Prostate gland (tissue), 2 donors: ENCODE results near the gene TRAF4. TPM values are rescaled to one million over a fixed set of nuclear protein-coding genes. Genes with fewer than 3 reads are reported as not detected.

Experiments used
- DNase-seq: peaks from one replicate; pipeline ENCODE4 v3.0.0-alpha.2; 2019; ENCODE audit warnings: low spot score
- H3K27ac ChIP-seq, 2 donors: fragments of 200-600 bp; sonication (generic); 2 replicates each; pipeline ENCODE4 v1.5.1; 2017 to 2019
- H3K27me3 ChIP-seq: fragments of 200-600 bp; sonication (generic); replicated peaks from 2 replicates; pipeline ENCODE4 v1.5.1; 2019; ENCODE audit not compliant: insufficient read depth
- H3K36me3 ChIP-seq, 2 donors: fragments of 200-600 bp; sonication (generic); 1 replicate in 1 of 2; 2 replicates in 1 of 2; pipeline versions ENCODE4 v1.5.1 to v1.8.1; 2017 to 2019
- H3K4me1 ChIP-seq: fragments of 200-600 bp; sonication (generic); replicated peaks from 2 replicates; pipeline ENCODE4 v1.5.1; 2019
- H3K4me3 ChIP-seq, 2 donors: fragments of 200-600 bp; sonication (generic); 2 replicates each; pipeline ENCODE4 v1.5.1; 2017 to 2019
- H3K9me3 ChIP-seq: fragments of 200-600 bp; sonication (generic); 2 replicates; pipeline ENCODE4 v1.5.1; 2017
- CTCF ChIP-seq, 4 experiments: fragments of 200-600 bp in 2 of 4; fragments of 450-650 bp in 2 of 4; sonication (generic) in 2 of 4; IDR thresholded peaks; 1 replicate in 3 of 4; 2 replicates in 1 of 4; pipeline ENCODE4 v1.5.1; 2016 to 2019; ENCODE audit warnings: antibody characterized with exemption in 4 of 4, mild to moderate bottlenecking in 2 of 4, moderate library complexity in 2 of 4
- POLR2A ChIP-seq: fragments of 450-650 bp; IDR thresholded peaks from one replicate; pipeline ENCODE4 v1.6.1; 2016; ENCODE audit warnings: antibody characterized with exemption, mild to moderate bottlenecking
- POLR2AphosphoS5 ChIP-seq: sonication (generic); formaldehyde crosslinking; IDR thresholded peaks from one replicate; pipeline ENCODE4 v1.6.1; 2017; ENCODE audit warnings: antibody characterized with exemption
- WGBS: methylation state at CpG from one replicate; pipeline ENCODE4 v1.1.5; 2018; 5-methylcytosine and 5-hydroxymethylcytosine counted together
- intact Hi-C: fragments of 100-400 bp; cut with DNase I; formaldehyde crosslinking; loops from one replicate; pipeline ENCODE4 v1.14.2; 2022
- total RNA-seq, 2 donors: library from RNA; depleted of rRNA; stranded (reverse); fragments of >200 nt; gene quantifications; one replicate each; pipeline ENCODE4 v1.1.0, GENCODE V29; 2016

TRAF4 gene
- total RNA-seq, 2 donors from 2014 or later, result 43.1 to 59.8 TPM

- Histone ChIP-seq H3K4me1 (peaks cover 26% of the 10 kb centered on the region), H3K9me3 (no peaks in the 10 kb centered on the region), H3K27ac (peak overlapping the region; percentile 68 to 99), H3K27me3 (no peaks in the 10 kb centered on the region), H3K4me3 (no peak overlapping the region), H3K36me3 (peaks cover 5% of the 10 kb centered on the region in 2 donors)
- peak; percentile 16 for TF ChIP-seq POLR2A
- peak; percentile 92 for TF ChIP-seq POLR2AphosphoS5
- TF ChIP-seq CTCF (IDR thresholded peaks at IDR 0.05), result peak; percentile 98 to 100 (median 99)
- DNase-seq, result peak; percentile 95
- intact Hi-C loops, result loop anchor here (2.0 kb wide), 1 partner anchor 24 kb away; the partner anchor contains the start of gene TLCD1
- WGBS, result 19% methylated on average over 20 of the region's 20 CpGs
These were observed 6.6 kb downstream of the TRAF4 start for GRCh38 chr17:28750178-28751047.

GRCh38 chr17:28751600-28752366 is 8.0 kb downstream of the TRAF4 start:
- Histone ChIP-seq H3K27me3 (no peaks in the 10 kb centered on the region), H3K9me3 (no peaks in the 10 kb centered on the region), H3K4me1 (peaks cover 13% of the 10 kb centered on the region), H3K27ac (no peak overlapping the region), H3K36me3 (peaks cover 5% of the 10 kb centered on the region in 2 donors), H3K4me3 (no peak overlapping the region)
- intact Hi-C loops, result loop anchor here (2.0 kb wide), 1 partner anchor 25 kb away; the partner anchor contains the start of gene TLCD1
- DNase-seq, result no peak
- TF ChIP-seq POLR2AphosphoS5 (no peak), POLR2A (no peak), CTCF (IDR thresholded peaks at IDR 0.05) (no peak)
- WGBS, result 87% methylated on average over 10 of the region's 10 CpGs

- peaks cover 3% of the 10 kb centered on the region for H3K4me1 ChIP-seq
- TF ChIP-seq CTCF (IDR thresholded peaks at IDR 0.05) (no peak), POLR2A (no peak), POLR2AphosphoS5 (no peak)
- no peak for DNase-seq
- WGBS, result 84% methylated on average over 7 of the region's 7 CpGs
- no peaks in the 10 kb centered on the region for H3K36me3 ChIP-seq
- intact Hi-C loops, result no loop called here
- no peak overlapping the region for H3K27ac ChIP-seq
- no peaks in the 10 kb centered on the region for H3K9me3 ChIP-seq
- H3K4me3 ChIP-seq, result no peak overlapping the region
- no peaks in the 10 kb centered on the region for H3K27me3 ChIP-seq
These were observed 11.7 kb downstream of the TRAF4 start for GRCh38 chr17:28755486-28755885.

- intact Hi-C loops, result no loop called here
- TF ChIP-seq CTCF (IDR thresholded peaks at IDR 0.05) (no peak), POLR2AphosphoS5 (peak; percentile 51)
- H3K9me3 ChIP-seq, result no peaks in the 10 kb centered on the region
- DNase-seq, result no peak
- peaks cover 10% of the 10 kb centered on the region for H3K4me1 ChIP-seq
- no peaks in the 10 kb centered on the region for H3K27me3 ChIP-seq
- no peak overlapping the region for H3K4me3 ChIP-seq
- peak overlapping the region in 1 of 2 donors; percentile 12 for H3K27ac ChIP-seq
- no peaks in the 10 kb centered on the region for H3K36me3 ChIP-seq
- WGBS, result 56% methylated on average over 5 of the region's 5 CpGs
These were observed 12.4 kb downstream of the TRAF4 start for GRCh38 chr17:28756049-28756804.
